ENCODE results near the gene MR1. TPM values are rescaled to one million over a fixed set of nuclear protein-coding genes. Genes with fewer than 3 reads are reported as not detected.

The MR1 gene
- total and polyA plus RNA-seq, 5 donors from 2014 or later: 30.5 to 48.7 (median 43.8) TPM

DNA sequence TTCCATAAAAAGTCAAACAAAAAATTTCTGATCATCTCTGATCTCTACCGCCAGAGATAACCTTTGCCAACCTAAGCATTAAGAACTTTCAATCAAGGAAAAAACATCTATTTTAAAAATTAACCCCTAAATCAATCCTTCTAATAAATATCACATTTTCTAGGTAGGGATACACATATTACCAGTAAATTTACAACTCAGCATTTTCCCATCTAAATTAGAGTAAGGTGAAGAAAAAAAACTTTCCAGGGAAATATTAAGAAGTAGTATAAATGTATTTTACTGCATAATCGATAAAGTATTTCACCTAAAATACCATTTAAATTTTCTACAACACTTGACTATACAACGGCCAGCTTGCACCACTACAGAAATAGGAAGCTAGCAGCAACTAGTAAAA lies 12.6 kb upstream of the MR1 start:
- Histone ChIP-seq H3K36me3 (ENCODE audit: control insufficient read depth, insufficient read depth, low read length) (peaks cover 4% of the 10 kb centered on the region), H3K9me3 (ENCODE audit: control insufficient read depth in 2 of 2, low read length in 2 of 2) (no peaks in the 10 kb centered on the region), H3K27me3 (ENCODE audit: control insufficient read depth, insufficient read depth, low read length) (no peaks in the 10 kb centered on the region), H3K4me3 (ENCODE audit: low read depth, low read length) (peak overlapping the region; percentile 80), H3K4me1 (ENCODE audit: control insufficient read depth, insufficient read depth, low read length, poor library complexity, severe bottlenecking) (peaks cover 39% of the 10 kb centered on the region), H3K27ac (ENCODE audit: insufficient read depth, low read length, poor library complexity, severe bottlenecking) (peak overlapping the region; percentile 81)
- H3K36me3 Mint-ChIP-seq: no peaks in the 10 kb centered on the region
- peak overlapping the region; percentile 1 to 97 (median 16) for H3K27ac Mint-ChIP-seq
- peaks cover 32 to 53% (median 46%) of the 10 kb centered on the region in 4 donors for H3K4me1 Mint-ChIP-seq
- H3K4me3 Mint-ChIP-seq: peak overlapping the region; percentile 95 to 99 (median 97)
- no peak for DNase-seq
- peaks cover 24% of the 10 kb centered on the region for H3K27me3 Mint-ChIP-seq
- no peak for ATAC-seq (ENCODE audit: low read depth in 2 of 2)
- H3K9me3 Mint-ChIP-seq: peaks cover 0 to 3% (median 0%) of the 10 kb centered on the region in 7 donors

DNA sequence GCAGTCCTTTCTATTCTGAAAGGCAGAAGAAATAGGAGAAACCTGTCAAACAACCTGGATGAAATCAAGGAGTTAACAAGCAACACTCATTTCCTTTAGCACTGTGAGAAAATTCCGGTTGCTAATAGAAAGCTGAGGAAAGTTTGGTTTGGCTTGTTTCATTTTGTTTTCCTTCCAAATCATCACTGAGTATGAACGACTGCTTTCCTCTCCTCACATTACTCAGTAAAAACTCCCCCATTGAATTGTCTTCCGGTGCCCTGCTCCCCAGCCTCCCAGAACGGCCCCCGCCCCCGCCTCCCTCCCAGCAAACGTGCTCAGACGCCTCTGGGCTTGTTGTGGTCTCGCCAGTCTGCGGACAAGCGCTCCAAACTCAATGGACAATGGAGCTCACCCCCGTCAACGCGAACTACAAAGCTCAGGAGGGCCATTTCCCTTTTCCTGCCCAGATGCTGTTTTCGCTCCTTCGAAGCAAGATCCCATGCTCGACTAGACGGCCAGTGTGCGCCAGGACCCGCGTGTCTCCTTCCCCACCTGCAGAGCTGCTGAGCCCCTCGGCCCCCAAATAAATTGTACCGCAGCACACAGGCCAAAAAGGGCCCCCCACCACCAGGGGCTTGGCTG lies 11.9 kb upstream of the MR1 start:
- Histone ChIP-seq H3K27ac (ENCODE audit: insufficient read depth, low read length, poor library complexity, severe bottlenecking) (peak overlapping the region; percentile 81), H3K4me1 (ENCODE audit: control insufficient read depth, insufficient read depth, low read length, poor library complexity, severe bottlenecking) (peaks cover 39% of the 10 kb centered on the region), H3K4me3 (ENCODE audit: low read depth, low read length) (peak overlapping the region; percentile 80), H3K36me3 (ENCODE audit: control insufficient read depth, insufficient read depth, low read length) (peaks cover 4% of the 10 kb centered on the region), H3K9me3 (ENCODE audit: control insufficient read depth in 2 of 2, low read length in 2 of 2) (no peaks in the 10 kb centered on the region), H3K27me3 (ENCODE audit: control insufficient read depth, insufficient read depth, low read length) (no peaks in the 10 kb centered on the region)
- H3K4me1 Mint-ChIP-seq: peaks cover 32 to 53% (median 46%) of the 10 kb centered on the region in 4 donors
- peak overlapping the region; percentile 95 to 99 (median 97) for H3K4me3 Mint-ChIP-seq
- peaks cover 0 to 3% (median 0%) of the 10 kb centered on the region in 7 donors for H3K9me3 Mint-ChIP-seq
- peak overlapping the region; percentile 95 to 99 (median 97) for H3K27ac Mint-ChIP-seq
- H3K36me3 Mint-ChIP-seq: no peaks in the 10 kb centered on the region
- DNase-seq: peak; percentile 25 to 72 (median 45)
- peaks cover 29% of the 10 kb centered on the region for H3K27me3 Mint-ChIP-seq
- peak; percentile 19 to 24 for ATAC-seq (ENCODE audit: low read depth in 2 of 2)

DNA sequence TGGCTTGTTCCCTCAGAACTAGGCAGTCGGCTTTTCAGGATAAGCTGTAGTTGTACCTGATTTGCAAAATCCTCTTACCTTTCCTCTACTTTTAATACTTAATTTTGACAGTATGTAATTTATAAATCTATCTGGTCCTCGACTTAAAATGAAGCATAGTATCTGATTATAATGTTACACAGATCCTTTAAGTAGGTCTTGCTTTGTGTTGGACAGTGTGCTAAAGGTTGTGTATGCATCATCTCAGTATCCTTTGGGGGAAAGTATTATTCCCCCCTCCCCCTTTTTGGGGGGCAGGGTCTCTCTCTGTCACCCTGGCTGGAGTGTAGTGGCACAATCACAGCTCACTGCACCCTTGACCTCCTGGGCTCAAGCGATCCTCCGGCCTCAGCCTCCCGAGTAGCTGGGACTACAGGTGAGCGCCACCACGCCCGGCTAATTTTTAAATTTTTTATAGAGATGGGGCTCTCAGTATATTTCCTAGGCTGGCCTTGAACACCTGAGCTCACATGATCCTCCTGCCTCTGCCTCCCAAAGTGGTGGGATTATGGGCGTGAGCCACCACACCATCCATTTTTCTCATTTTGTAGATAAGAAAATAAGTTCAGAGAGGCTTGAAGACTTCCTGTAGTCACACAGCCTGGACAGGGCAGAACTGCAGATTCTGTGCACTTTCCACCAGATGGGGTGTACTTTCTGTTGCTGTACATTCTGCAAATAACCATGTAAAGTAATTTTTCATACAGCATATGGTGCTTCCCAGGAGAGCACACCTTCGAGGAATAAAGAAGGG lies 10.3 kb upstream of the MR1 start:
- DNase-seq (no peak), ATAC-seq (ENCODE audit: low read depth in 2 of 2) (no peak)
- peaks cover 34% of the 10 kb centered on the region for H3K27me3 Mint-ChIP-seq
- no peaks in the 10 kb centered on the region for H3K36me3 ChIP-seq (ENCODE audit: control insufficient read depth, insufficient read depth, low read length)
- H3K9me3 ChIP-seq (ENCODE audit: control insufficient read depth in 2 of 2, low read length in 2 of 2): no peaks in the 10 kb centered on the region
- H3K27ac ChIP-seq (ENCODE audit: insufficient read depth, low read length, poor library complexity, severe bottlenecking): peak overlapping the region; percentile 36
- no peaks in the 10 kb centered on the region for H3K36me3 Mint-ChIP-seq
- H3K4me1 Mint-ChIP-seq: peaks cover 26 to 45% (median 37%) of the 10 kb centered on the region in 4 donors
- peak overlapping the region; percentile 77 for H3K4me3 ChIP-seq (ENCODE audit: low read depth, low read length)
- peaks cover 0 to 3% (median 0%) of the 10 kb centered on the region in 7 donors for H3K9me3 Mint-ChIP-seq
- peak overlapping the region; percentile 96 to 99 (median 97) for H3K27ac Mint-ChIP-seq
- peaks cover 39% of the 10 kb centered on the region for H3K4me1 ChIP-seq (ENCODE audit: control insufficient read depth, insufficient read depth, low read length, poor library complexity, severe bottlenecking)
- H3K27me3 ChIP-seq (ENCODE audit: control insufficient read depth, insufficient read depth, low read length): peaks cover 2% of the 10 kb centered on the region
- H3K4me3 Mint-ChIP-seq: peak overlapping the region; percentile 95 to 99 (median 97)

DNA sequence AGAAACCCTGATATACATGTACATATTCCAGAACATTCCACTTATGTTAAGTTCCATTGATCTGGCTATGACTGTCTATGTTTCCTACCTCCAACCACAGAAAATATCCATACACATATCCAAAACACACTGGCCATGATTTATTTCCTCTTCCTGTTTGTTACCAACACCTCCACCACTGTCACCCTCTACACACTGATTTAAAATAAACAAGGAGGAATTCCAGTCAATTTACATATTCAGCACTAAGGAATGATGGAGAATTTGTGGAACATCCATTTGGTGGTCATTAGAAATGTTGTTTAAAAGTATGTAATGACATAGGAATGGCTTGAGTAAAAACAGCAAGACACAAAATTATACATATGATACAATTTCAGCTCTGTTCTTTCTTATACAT lies 5.6 kb upstream of the MR1 start:
- H3K27me3 ChIP-seq (ENCODE audit: control insufficient read depth, insufficient read depth, low read length): peaks cover 2% of the 10 kb centered on the region
- no peak overlapping the region for H3K4me3 ChIP-seq (ENCODE audit: low read depth, low read length)
- H3K36me3 ChIP-seq (ENCODE audit: control insufficient read depth, insufficient read depth, low read length): no peaks in the 10 kb centered on the region
- DNase-seq (no peak), ATAC-seq (ENCODE audit: low read depth in 2 of 2) (no peak)
- peaks cover 2 to 16% (median 11%) of the 10 kb centered on the region in 4 donors for H3K4me1 Mint-ChIP-seq
- no peaks in the 10 kb centered on the region for H3K9me3 ChIP-seq (ENCODE audit: control insufficient read depth in 2 of 2, low read length in 2 of 2)
- H3K4me3 Mint-ChIP-seq: no peak overlapping the region
- peaks cover 0 to 1% (median 0%) of the 10 kb centered on the region in 7 donors for H3K9me3 Mint-ChIP-seq
- H3K4me1 ChIP-seq (ENCODE audit: control insufficient read depth, insufficient read depth, low read length, poor library complexity, severe bottlenecking): peaks cover 14% of the 10 kb centered on the region
- H3K27ac ChIP-seq (ENCODE audit: insufficient read depth, low read length, poor library complexity, severe bottlenecking): no peak overlapping the region
- peaks cover 28% of the 10 kb centered on the region for H3K27me3 Mint-ChIP-seq
- peaks cover 2% of the 10 kb centered on the region for H3K36me3 Mint-ChIP-seq
- no peak overlapping the region for H3K27ac Mint-ChIP-seq

DNA sequence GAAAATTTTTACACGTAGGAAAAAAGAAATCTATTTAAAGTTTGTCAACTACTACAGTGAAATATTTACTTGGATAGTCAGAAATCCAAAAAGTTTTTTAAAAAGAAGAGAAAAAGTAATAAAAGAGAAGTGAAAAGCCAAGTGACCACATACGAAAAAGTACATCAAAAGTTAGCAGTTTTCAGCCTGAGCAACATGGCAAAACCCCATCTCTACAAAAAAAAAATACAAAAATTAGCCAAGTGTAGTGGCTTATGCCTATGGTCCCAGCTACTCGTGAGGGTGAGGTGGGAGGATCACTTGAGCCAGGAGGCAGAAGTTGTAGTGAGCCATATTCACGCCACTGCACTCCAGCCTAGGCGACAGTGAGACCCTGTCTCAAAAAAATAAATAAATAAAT lies 5.2 kb upstream of the MR1 start:
- no peak overlapping the region for H3K27ac ChIP-seq (ENCODE audit: insufficient read depth, low read length, poor library complexity, severe bottlenecking)
- H3K9me3 Mint-ChIP-seq: peaks cover 0 to 1% (median 0%) of the 10 kb centered on the region in 7 donors
- DNase-seq: no peak

DNA sequence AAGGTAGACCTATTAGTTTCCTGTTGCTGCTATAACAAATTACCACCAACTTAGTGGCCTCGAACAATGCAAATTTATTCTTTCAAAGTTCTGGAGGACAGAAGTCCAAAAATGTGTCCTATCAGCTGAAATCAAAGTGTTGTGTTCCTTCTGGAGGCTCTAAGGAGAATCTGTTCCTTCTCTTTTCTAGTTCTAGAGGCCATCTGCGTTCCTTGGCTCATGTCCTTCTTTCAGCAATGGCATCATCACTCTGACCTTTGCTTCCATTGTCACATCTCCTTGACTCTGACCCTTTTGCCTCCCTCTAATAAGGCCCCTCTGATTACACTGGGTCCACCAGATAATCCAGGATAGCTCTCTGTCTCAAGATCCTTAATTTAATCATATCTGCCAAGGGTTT lies 1.2 kb upstream of the MR1 start:
- ATAC-seq (ENCODE audit: low read depth in 2 of 2) (no peak), DNase-seq (no peak)
- H3K36me3 ChIP-seq (ENCODE audit: control insufficient read depth, insufficient read depth, low read length): no peaks in the 10 kb centered on the region
- peaks cover 44% of the 10 kb centered on the region for H3K4me1 ChIP-seq (ENCODE audit: control insufficient read depth, insufficient read depth, low read length, poor library complexity, severe bottlenecking)
- H3K27ac ChIP-seq (ENCODE audit: insufficient read depth, low read length, poor library complexity, severe bottlenecking): peak overlapping the region; percentile 95
- H3K9me3 ChIP-seq (ENCODE audit: control insufficient read depth in 2 of 2, low read length in 2 of 2): no peaks in the 10 kb centered on the region
- H3K4me3 ChIP-seq (ENCODE audit: low read depth, low read length): no peak overlapping the region
- Mint-ChIP-seq H3K4me3 (peak overlapping the region in 1 of 4 donors; percentile 97), H3K27ac (peak overlapping the region; percentile 98 to 99 (median 98)), H3K9me3 (no peaks in the 10 kb centered on the region), H3K4me1 (peaks cover 32 to 48% (median 43%) of the 10 kb centered on the region in 4 donors), H3K36me3 (peaks cover 3% of the 10 kb centered on the region), H3K27me3 (peaks cover 5% of the 10 kb centered on the region)
- H3K27me3 ChIP-seq (ENCODE audit: control insufficient read depth, insufficient read depth, low read length): no peaks in the 10 kb centered on the region

More for the DNA sequence above, 5.2 kb upstream of the MR1 start:
- H3K36me3 ChIP-seq (ENCODE audit: control insufficient read depth, insufficient read depth, low read length): no peaks in the 10 kb centered on the region
- no peak overlapping the region for H3K4me3 ChIP-seq (ENCODE audit: low read depth, low read length)
- peaks cover 13% of the 10 kb centered on the region for H3K4me1 ChIP-seq (ENCODE audit: control insufficient read depth, insufficient read depth, low read length, poor library complexity, severe bottlenecking)
- H3K36me3 Mint-ChIP-seq: peaks cover 3% of the 10 kb centered on the region
- no peak for ATAC-seq (ENCODE audit: low read depth in 2 of 2)
- H3K4me1 Mint-ChIP-seq: peaks cover 7 to 18% (median 12%) of the 10 kb centered on the region in 4 donors
- H3K27me3 ChIP-seq (ENCODE audit: control insufficient read depth, insufficient read depth, low read length): peaks cover 2% of the 10 kb centered on the region
- no peaks in the 10 kb centered on the region for H3K9me3 ChIP-seq (ENCODE audit: control insufficient read depth in 2 of 2, low read length in 2 of 2)
- no peak overlapping the region for H3K4me3 Mint-ChIP-seq
- peaks cover 25% of the 10 kb centered on the region for H3K27me3 Mint-ChIP-seq
- H3K27ac Mint-ChIP-seq: no peak overlapping the region

DNA sequence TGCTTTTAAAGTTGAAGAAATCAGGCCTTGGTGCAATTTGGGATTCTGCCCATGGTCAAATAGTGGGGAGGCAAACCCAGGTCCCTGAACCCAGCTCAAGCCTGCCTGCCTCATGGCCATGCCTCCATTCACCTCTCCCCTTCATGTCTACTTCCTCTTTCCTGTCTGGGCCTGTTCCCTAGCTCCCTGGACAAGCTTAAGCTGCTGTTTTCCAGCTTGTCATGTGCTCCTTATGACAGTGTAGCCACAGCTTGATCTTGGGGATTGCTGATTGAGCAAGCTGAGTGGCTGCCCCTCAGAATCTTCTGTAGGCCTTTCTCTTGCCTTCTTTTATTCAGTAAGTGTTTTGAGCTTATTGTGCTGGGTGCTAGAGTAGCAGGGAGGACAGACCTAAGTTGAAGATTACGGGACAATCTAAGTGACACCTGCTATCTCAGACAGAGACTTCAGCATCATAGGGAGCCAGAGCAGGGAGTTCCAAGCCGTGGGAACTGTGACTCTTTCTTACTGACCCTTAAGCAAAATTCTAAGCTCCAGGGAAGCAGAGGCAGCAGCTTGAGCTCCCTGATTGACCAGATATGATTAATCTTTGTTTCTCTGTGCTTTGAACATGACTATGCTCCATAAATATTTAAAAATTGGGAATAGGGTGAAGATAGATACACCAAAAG lies 520 bp upstream of the MR1 start:
- peaks cover 38 to 55% (median 49%) of the 10 kb centered on the region in 4 donors for H3K4me1 Mint-ChIP-seq
- DNase-seq: peak in 1 of 3 donors; percentile 72

More for the DNA sequence above, 520 bp upstream of the MR1 start:
- Mint-ChIP-seq H3K4me3 (peak overlapping the region; percentile 96 to 99 (median 97)), H3K27ac (peak overlapping the region; percentile 98 to 99 (median 98)), H3K27me3 (no peaks in the 10 kb centered on the region), H3K36me3 (peaks cover 9% of the 10 kb centered on the region), H3K9me3 (no peaks in the 10 kb centered on the region)
- peaks cover 3% of the 10 kb centered on the region for H3K36me3 ChIP-seq (ENCODE audit: control insufficient read depth, insufficient read depth, low read length)
- H3K27me3 ChIP-seq (ENCODE audit: control insufficient read depth, insufficient read depth, low read length): no peaks in the 10 kb centered on the region
- H3K27ac ChIP-seq (ENCODE audit: insufficient read depth, low read length, poor library complexity, severe bottlenecking): peak overlapping the region; percentile 95
- ATAC-seq (ENCODE audit: low read depth in 2 of 2): peak; percentile 8 to 10
- no peaks in the 10 kb centered on the region for H3K9me3 ChIP-seq (ENCODE audit: control insufficient read depth in 2 of 2, low read length in 2 of 2)
- H3K4me1 ChIP-seq (ENCODE audit: control insufficient read depth, insufficient read depth, low read length, poor library complexity, severe bottlenecking): peaks cover 51% of the 10 kb centered on the region
- H3K4me3 ChIP-seq (ENCODE audit: low read depth, low read length): peak overlapping the region; percentile 100
